WTC11 (cell line): ENCODE results near the gene C10orf120. TPM values are rescaled to one million over a fixed set of nuclear protein-coding genes. Genes with fewer than 3 reads are reported as not detected.

Experiments
- ATAC-seq: fragments of 200-7000 bp; cut with Tn5 transposase; 2 replicates; pipeline ENCODE4 v1.10.0; 2021; ENCODE audit warnings: mild to moderate bottlenecking, moderate library complexity
- CTCF ChIA-PET: fragments of 300-600 bp; sonication (Branson Sonifier 250); formaldehyde crosslinking; loops from one replicate; lab custom pipeline; 2021; ENCODE audit warnings: antibody characterized with exemption; lab: Charles Lee
- POLR2A ChIA-PET: fragments of 350-600 bp; sonication (Branson Sonifier 250); formaldehyde crosslinking; loops from one replicate; lab custom pipeline; 2021; ENCODE audit warnings: antibody characterized with exemption; lab: Charles Lee
- DNase-seq: peaks from one replicate; pipeline ENCODE4 v3.0.0; 2021; ENCODE audit warnings: low spot score
- H3K27ac Mint-ChIP-seq: 2 replicates; pipeline ENCODE4 v1.8.0; 2021; ENCODE audit warnings: mixed read lengths
- H3K27me3 Mint-ChIP-seq: 2 replicates; pipeline ENCODE4 v1.8.0; 2021; ENCODE audit warnings: low read depth, mild to moderate bottlenecking, moderate library complexity, mixed read lengths
- H3K36me3 Mint-ChIP-seq: 2 replicates; pipeline ENCODE4 v1.8.0; 2021; ENCODE audit warnings: mixed read lengths
- H3K4me1 Mint-ChIP-seq: 2 replicates; pipeline ENCODE4 v1.8.0; 2022; ENCODE audit warnings: mixed read lengths
- H3K4me3 Mint-ChIP-seq: 2 replicates; pipeline ENCODE4 v1.8.0; 2021; ENCODE audit warnings: mild to moderate bottlenecking, moderate library complexity, mixed read lengths
- H3K9me3 Mint-ChIP-seq: 2 replicates; pipeline ENCODE4 v1.8.0; 2021; ENCODE audit warnings: mixed read lengths
- ATF6 ChIP-seq: sonication (generic); formaldehyde crosslinking; IDR thresholded peaks from 2 replicates; pipeline ENCODE4 v1.8.1; 2023; ENCODE audit warnings: mild to moderate bottlenecking, missing genetic modification reagents
- ELF4 ChIP-seq: sonication (generic); formaldehyde crosslinking; IDR thresholded peaks from 2 replicates; pipeline ENCODE4 v1.8.1; 2022; ENCODE audit warnings: low read depth, mild to moderate bottlenecking, moderate library complexity, missing genetic modification reagents
- FOXJ3 ChIP-seq: sonication (generic); formaldehyde crosslinking; IDR thresholded peaks from 2 replicates; pipeline ENCODE4 v1.9.0; 2021; ENCODE audit warnings: missing genetic modification reagents, mild to moderate bottlenecking, borderline replicate concordance
- FOXP1 ChIP-seq: sonication (generic); formaldehyde crosslinking; IDR thresholded peaks from 2 replicates; pipeline ENCODE4 v1.8.0; 2022; ENCODE audit warnings: missing genetic modification reagents, mild to moderate bottlenecking, moderate library complexity, borderline replicate concordance
- JAZF1 ChIP-seq: fragments of 250-450 bp; sonication (Bioruptor Pico); IDR thresholded peaks from 2 replicates; pipeline ENCODE4 v1.9.0; 2021; ENCODE audit warnings: moderate library complexity, mild to moderate bottlenecking, inconsistent platforms
- JUN ChIP-seq: sonication (generic); formaldehyde crosslinking; IDR thresholded peaks from 2 replicates; pipeline ENCODE4 v1.8.0; 2023; ENCODE audit warnings: mild to moderate bottlenecking, missing genetic modification reagents
- PREB ChIP-seq: sonication (generic); formaldehyde crosslinking; IDR thresholded peaks from 2 replicates; pipeline ENCODE4 v1.8.1; 2022; ENCODE audit warnings: mild to moderate bottlenecking, missing genetic modification reagents, moderate library complexity, borderline replicate concordance
- RORB ChIP-seq: fragments of 250-450 bp; sonication (Bioruptor Pico); IDR thresholded peaks from 2 replicates; pipeline ENCODE4 v1.9.0; 2021; ENCODE audit warnings: mild to moderate bottlenecking
- SMAD3 ChIP-seq: sonication (generic); formaldehyde crosslinking; IDR thresholded peaks from 2 replicates; pipeline ENCODE4 v1.8.0; 2022; ENCODE audit warnings: missing genetic modification reagents, mild to moderate bottlenecking, borderline replicate concordance
- SMAD4 ChIP-seq: sonication (generic); formaldehyde crosslinking; IDR thresholded peaks from 2 replicates; pipeline ENCODE4 v1.8.0; 2022; ENCODE audit warnings: mild to moderate bottlenecking, missing genetic modification reagents
- STAT6 ChIP-seq: sonication (generic); formaldehyde crosslinking; conservative IDR thresholded peaks from 2 replicates; pipeline ENCODE4 v1.8.1; 2023; ENCODE audit warnings: mild to moderate bottlenecking, low read depth, missing genetic modification reagents, moderate library complexity
- ZNF263 ChIP-seq: sonication (generic); formaldehyde crosslinking; IDR thresholded peaks from 2 replicates; pipeline ENCODE4 v1.8.1; 2022; ENCODE audit warnings: low read depth, mild to moderate bottlenecking, moderate library complexity, missing genetic modification reagents
- total RNA-seq: library from RNA; stranded (reverse); gene quantifications from 3 replicates; pipeline ENCODE4 v1.2.3, GENCODE V29; 2021
- TF ChIP-seq, protein P1 (sequence below): sonication (generic); formaldehyde crosslinking; IDR thresholded peaks from 2 replicates; pipeline ENCODE4 v1.8.0; 2022; ENCODE audit warnings: mild to moderate bottlenecking, missing genetic modification reagents
- TF ChIP-seq, protein P2 (sequence below): fragments of 250-450 bp; sonication (Bioruptor Pico); IDR thresholded peaks from 2 replicates; pipeline ENCODE4 v1.9.0; 2021; ENCODE audit warnings: mild to moderate bottlenecking, borderline replicate concordance
- TF ChIP-seq, protein P3 (sequence below): sonication (generic); formaldehyde crosslinking; IDR thresholded peaks from 2 replicates; pipeline ENCODE4 v1.8.0; 2022; ENCODE audit warnings: missing genetic modification reagents

Gene C10orf120
- total RNA-seq, 1 experiment from 2014 or later, result not detected

GRCh38 chr10:122655524-122656307 is 43.9 kb downstream of the C10orf120 start:
- no peak overlapping the region for H3K4me3 Mint-ChIP-seq
- TF ChIP-seq STAT6 (CRISPR knock-in tag) (no peak), ATF6 (CRISPR knock-in tag) (no peak), FOXJ3 (no peak), RORB (CRISPR knock-in tag) (no peak), JAZF1 (CRISPR knock-in tag) (no peak), ELF4 (no peak), SMAD4 (CRISPR knock-in tag) (no peak), JUN (CRISPR knock-in tag) (no peak), ZNF263 (CRISPR knock-in tag) (no peak), FOXP1 (no peak), SMAD3 (CRISPR knock-in tag) (no peak), PREB (CRISPR knock-in tag) (no peak)
- TF ChIP-seq, protein P1, sequence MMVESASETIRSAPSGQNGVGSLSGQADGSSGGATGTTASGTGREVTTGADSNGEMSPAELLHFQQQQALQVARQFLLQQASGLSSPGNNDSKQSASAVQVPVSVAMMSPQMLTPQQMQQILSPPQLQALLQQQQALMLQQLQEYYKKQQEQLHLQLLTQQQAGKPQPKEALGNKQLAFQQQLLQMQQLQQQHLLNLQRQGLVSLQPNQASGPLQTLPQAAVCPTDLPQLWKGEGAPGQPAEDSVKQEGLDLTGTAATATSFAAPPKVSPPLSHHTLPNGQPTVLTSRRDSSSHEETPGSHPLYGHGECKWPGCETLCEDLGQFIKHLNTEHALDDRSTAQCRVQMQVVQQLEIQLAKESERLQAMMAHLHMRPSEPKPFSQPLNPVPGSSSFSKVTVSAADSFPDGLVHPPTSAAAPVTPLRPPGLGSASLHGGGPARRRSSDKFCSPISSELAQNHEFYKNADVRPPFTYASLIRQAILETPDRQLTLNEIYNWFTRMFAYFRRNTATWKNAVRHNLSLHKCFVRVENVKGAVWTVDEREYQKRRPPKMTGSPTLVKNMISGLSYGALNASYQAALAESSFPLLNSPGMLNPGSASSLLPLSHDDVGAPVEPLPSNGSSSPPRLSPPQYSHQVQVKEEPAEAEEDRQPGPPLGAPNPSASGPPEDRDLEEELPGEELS (CRISPR knock-in tag), result no peak
- TF ChIP-seq, protein P2, sequence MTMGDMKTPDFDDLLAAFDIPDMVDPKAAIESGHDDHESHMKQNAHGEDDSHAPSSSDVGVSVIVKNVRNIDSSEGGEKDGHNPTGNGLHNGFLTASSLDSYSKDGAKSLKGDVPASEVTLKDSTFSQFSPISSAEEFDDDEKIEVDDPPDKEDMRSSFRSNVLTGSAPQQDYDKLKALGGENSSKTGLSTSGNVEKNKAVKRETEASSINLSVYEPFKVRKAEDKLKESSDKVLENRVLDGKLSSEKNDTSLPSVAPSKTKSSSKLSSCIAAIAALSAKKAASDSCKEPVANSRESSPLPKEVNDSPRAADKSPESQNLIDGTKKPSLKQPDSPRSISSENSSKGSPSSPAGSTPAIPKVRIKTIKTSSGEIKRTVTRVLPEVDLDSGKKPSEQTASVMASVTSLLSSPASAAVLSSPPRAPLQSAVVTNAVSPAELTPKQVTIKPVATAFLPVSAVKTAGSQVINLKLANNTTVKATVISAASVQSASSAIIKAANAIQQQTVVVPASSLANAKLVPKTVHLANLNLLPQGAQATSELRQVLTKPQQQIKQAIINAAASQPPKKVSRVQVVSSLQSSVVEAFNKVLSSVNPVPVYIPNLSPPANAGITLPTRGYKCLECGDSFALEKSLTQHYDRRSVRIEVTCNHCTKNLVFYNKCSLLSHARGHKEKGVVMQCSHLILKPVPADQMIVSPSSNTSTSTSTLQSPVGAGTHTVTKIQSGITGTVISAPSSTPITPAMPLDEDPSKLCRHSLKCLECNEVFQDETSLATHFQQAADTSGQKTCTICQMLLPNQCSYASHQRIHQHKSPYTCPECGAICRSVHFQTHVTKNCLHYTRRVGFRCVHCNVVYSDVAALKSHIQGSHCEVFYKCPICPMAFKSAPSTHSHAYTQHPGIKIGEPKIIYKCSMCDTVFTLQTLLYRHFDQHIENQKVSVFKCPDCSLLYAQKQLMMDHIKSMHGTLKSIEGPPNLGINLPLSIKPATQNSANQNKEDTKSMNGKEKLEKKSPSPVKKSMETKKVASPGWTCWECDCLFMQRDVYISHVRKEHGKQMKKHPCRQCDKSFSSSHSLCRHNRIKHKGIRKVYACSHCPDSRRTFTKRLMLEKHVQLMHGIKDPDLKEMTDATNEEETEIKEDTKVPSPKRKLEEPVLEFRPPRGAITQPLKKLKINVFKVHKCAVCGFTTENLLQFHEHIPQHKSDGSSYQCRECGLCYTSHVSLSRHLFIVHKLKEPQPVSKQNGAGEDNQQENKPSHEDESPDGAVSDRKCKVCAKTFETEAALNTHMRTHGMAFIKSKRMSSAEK (CRISPR knock-in tag), result no peak
- TF ChIP-seq, protein P3, sequence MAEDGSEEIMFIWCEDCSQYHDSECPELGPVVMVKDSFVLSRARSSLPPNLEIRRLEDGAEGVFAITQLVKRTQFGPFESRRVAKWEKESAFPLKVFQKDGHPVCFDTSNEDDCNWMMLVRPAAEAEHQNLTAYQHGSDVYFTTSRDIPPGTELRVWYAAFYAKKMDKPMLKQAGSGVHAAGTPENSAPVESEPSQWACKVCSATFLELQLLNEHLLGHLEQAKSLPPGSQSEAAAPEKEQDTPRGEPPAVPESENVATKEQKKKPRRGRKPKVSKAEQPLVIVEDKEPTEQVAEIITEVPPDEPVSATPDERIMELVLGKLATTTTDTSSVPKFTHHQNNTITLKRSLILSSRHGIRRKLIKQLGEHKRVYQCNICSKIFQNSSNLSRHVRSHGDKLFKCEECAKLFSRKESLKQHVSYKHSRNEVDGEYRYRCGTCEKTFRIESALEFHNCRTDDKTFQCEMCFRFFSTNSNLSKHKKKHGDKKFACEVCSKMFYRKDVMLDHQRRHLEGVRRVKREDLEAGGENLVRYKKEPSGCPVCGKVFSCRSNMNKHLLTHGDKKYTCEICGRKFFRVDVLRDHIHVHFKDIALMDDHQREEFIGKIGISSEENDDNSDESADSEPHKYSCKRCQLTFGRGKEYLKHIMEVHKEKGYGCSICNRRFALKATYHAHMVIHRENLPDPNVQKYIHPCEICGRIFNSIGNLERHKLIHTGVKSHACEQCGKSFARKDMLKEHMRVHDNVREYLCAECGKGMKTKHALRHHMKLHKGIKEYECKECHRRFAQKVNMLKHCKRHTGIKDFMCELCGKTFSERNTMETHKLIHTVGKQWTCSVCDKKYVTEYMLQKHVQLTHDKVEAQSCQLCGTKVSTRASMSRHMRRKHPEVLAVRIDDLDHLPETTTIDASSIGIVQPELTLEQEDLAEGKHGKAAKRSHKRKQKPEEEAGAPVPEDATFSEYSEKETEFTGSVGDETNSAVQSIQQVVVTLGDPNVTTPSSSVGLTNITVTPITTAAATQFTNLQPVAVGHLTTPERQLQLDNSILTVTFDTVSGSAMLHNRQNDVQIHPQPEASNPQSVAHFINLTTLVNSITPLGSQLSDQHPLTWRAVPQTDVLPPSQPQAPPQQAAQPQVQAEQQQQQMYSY (CRISPR knock-in tag), result no peak
- POLR2A ChIA-PET, result no interaction called here
- DNase-seq (no peak), ATAC-seq (no peak)
- no peaks in the 10 kb centered on the region; the same call in 1 of the 2 replicates for H3K4me1 Mint-ChIP-seq
- H3K27ac Mint-ChIP-seq, result no peak overlapping the region
- CTCF ChIA-PET, result interaction anchor here (1.8 kb wide), 1 partner anchor 12 kb away, joined by 5 read pairs; no protein-coding TSS in a partner anchor
- H3K36me3 Mint-ChIP-seq, result no peaks in the 10 kb centered on the region
- H3K9me3 Mint-ChIP-seq, result no peaks in the 10 kb centered on the region
- peaks cover 4% of the 10 kb centered on the region; the same call in 1 of the 2 replicates for H3K27me3 Mint-ChIP-seq
